ENCODE data around the gene TCEAL5. TPM values are rescaled to one million over a fixed set of nuclear protein-coding genes. Genes with fewer than 3 reads are reported as not detected.

TCEAL5 gene
- total and polyA plus RNA-seq, 10 of the 15 experiments (the other 5 are each of a cell fraction or from before 2014, with no cell fraction given) = not detected

DNA sequence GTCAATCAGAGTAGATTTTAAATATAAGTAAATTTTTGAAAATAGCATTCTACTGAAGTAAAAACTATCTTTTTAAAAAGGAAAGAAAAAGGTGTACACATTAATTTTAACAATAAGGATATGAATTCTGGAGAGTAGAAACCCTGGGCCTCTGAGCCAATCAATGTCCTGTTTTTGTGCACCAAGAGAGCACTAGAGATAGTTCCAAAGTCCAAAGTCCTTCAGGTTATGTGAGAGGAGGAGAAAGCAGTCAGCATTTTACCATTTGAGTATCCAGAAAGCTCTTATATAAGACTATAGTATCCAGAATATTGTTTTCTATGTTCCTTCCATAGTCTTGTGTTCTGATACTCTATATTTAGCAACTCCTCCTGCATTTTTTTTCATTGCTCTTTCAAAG is 18.3 kb downstream of the TCEAL5 start (continued):
- TF ChIP-seq, protein P1, sequence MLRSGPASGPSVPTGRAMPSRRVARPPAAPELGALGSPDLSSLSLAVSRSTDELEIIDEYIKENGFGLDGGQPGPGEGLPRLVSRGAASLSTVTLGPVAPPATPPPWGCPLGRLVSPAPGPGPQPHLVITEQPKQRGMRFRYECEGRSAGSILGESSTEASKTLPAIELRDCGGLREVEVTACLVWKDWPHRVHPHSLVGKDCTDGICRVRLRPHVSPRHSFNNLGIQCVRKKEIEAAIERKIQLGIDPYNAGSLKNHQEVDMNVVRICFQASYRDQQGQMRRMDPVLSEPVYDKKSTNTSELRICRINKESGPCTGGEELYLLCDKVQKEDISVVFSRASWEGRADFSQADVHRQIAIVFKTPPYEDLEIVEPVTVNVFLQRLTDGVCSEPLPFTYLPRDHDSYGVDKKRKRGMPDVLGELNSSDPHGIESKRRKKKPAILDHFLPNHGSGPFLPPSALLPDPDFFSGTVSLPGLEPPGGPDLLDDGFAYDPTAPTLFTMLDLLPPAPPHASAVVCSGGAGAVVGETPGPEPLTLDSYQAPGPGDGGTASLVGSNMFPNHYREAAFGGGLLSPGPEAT (IDR thresholded peaks at IDR 0.05; ENCODE audit: low read depth) = no peak

DNA sequence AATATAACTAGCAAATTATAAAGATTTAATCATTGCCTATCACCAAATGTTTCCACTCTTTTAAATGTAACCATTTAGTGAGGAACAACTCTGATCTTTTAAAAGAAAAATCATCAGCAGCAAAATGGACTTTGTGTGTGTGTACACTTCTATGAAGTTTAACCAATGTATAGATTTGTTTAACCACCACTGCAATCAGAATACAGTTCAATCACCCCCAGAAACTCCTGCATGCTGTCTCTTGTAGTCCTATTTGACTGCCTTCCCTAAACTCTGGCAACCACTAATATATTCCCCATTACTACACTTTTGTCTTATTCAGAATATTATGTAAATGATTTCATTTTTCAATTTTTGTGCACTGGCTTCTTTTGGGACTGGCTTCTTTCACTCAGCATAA is 19.9 kb downstream of the TCEAL5 start:
- ChIA-PET RAD21 (ENCODE audit: unreplicated experiment) (no interaction called here), CTCF (no interaction called here), SMC1A (ENCODE audit: uncharacterized antibody, unreplicated experiment) (no interaction called here), POLR2A (no interaction called here)
- intact Hi-C loops (cut with micrococcal nuclease; ENCODE audit: unreplicated experiment) = no loop called here
- Histone ChIP-seq H3K79me2 (ENCODE audit: control insufficient read depth, insufficient read depth, low read length) (peaks cover 8% of the 10 kb centered on the region), H3K36me3 (ENCODE audit: control insufficient read depth in 2 of 2, insufficient read depth in 2 of 2, low read length in 1 of 2) (no peaks in the 10 kb centered on the region), H4K20me1 (ENCODE audit: control insufficient read depth, insufficient read depth) (no peaks in the 10 kb centered on the region; the same call in 1 of the 2 replicates), H3K9ac (ENCODE audit: control insufficient read depth, insufficient read depth, low read length) (no peak overlapping the region), H3K27ac (ENCODE audit: control insufficient read depth, insufficient read depth) (no peak overlapping the region), H3K4me1 (ENCODE audit: control insufficient read depth, insufficient read depth, low read length) (peaks cover 3% of the 10 kb centered on the region; the same call in 1 of the 2 replicates), H3K9me3 (replicated peaks; ENCODE audit: control insufficient read depth, insufficient read depth, low read length) (no peaks in the 10 kb centered on the region), H2AFZ (ENCODE audit: control insufficient read depth, low read depth, low read length) (no peak overlapping the region), H3K4me3 (no peak overlapping the region), H3K27me3 (replicated peaks in 1 of 2; ENCODE audit: control insufficient read depth in 2 of 2, insufficient read depth in 2 of 2, low read length in 1 of 2) (no peaks in the 10 kb centered on the region), H3K4me2 (ENCODE audit: control insufficient read depth, insufficient read depth) (no peak overlapping the region)
- no peak for DNase-seq (ENCODE audit: low read depth, low spot score)
- TF ChIP-seq ZNF622 (IDR thresholded peaks at IDR 0.05) = no peak
- TF ChIP-seq MYB (IDR thresholded peaks at IDR 0.05; ENCODE audit: borderline replicate concordance, low read depth, low read length) = no peak
- no peak for TF ChIP-seq ZSCAN29 (IDR thresholded peaks at IDR 0.05)
- no peak for TF ChIP-seq KAT2A (conservative IDR thresholded peaks at IDR 0.05; ENCODE audit: control insufficient read depth, low read depth, low read length)
- TF ChIP-seq IKZF1 (conservative IDR thresholded peaks at IDR 0.05) = no peak
- TF ChIP-seq CBX5 (IDR thresholded peaks at IDR 0.05; ENCODE audit: low read depth) = no peak
- no peak for TF ChIP-seq SUZ12 (IDR thresholded peaks at IDR 0.05; ENCODE audit: unreplicated experiment)
- no peak for TF ChIP-seq SMAD1 (IDR thresholded peaks at IDR 0.05; ENCODE audit: low read depth, partially characterized antibody)
- TF ChIP-seq, protein P2, sequence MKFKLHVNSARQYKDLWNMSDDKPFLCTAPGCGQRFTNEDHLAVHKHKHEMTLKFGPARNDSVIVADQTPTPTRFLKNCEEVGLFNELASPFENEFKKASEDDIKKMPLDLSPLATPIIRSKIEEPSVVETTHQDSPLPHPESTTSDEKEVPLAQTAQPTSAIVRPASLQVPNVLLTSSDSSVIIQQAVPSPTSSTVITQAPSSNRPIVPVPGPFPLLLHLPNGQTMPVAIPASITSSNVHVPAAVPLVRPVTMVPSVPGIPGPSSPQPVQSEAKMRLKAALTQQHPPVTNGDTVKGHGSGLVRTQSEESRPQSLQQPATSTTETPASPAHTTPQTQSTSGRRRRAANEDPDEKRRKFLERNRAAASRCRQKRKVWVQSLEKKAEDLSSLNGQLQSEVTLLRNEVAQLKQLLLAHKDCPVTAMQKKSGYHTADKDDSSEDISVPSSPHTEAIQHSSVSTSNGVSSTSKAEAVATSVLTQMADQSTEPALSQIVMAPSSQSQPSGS (IDR thresholded peaks at IDR 0.05; ENCODE audit: low read length) = no peak
- no peak for TF ChIP-seq EED (IDR thresholded peaks at IDR 0.05; ENCODE audit: low read depth)
- TF ChIP-seq, protein P3, sequence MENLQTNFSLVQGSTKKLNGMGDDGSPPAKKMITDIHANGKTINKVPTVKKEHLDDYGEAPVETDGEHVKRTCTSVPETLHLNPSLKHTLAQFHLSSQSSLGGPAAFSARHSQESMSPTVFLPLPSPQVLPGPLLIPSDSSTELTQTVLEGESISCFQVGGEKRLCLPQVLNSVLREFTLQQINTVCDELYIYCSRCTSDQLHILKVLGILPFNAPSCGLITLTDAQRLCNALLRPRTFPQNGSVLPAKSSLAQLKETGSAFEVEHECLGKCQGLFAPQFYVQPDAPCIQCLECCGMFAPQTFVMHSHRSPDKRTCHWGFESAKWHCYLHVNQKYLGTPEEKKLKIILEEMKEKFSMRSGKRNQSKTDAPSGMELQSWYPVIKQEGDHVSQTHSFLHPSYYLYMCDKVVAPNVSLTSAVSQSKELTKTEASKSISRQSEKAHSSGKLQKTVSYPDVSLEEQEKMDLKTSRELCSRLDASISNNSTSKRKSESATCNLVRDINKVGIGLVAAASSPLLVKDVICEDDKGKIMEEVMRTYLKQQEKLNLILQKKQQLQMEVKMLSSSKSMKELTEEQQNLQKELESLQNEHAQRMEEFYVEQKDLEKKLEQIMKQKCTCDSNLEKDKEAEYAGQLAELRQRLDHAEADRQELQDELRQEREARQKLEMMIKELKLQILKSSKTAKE (IDR thresholded peaks at IDR 0.05; ENCODE audit: low read depth, poor library complexity, severe bottlenecking) = no peak
- no peak for TF ChIP-seq RELA (IDR thresholded peaks at IDR 0.05; ENCODE audit: borderline replicate concordance, partially characterized antibody)
- TF ChIP-seq IRF4 (IDR thresholded peaks at IDR 0.05; ENCODE audit: low read depth, low read length) = no peak
- no peak for TF ChIP-seq GATAD2B (conservative IDR thresholded peaks at IDR 0.05; ENCODE audit: low read depth)
- no peak for TF ChIP-seq MEF2A (IDR thresholded peaks at IDR 0.05; ENCODE audit: insufficient read depth, low read depth, low read length)
- no peak for ATAC-seq
- in situ Hi-C loops (cut with MboI) = no loop called here
- BruUV-seq (replicated peaks) = no TSS peak
- no peak for FAIRE-seq

Data from GM12878 (cell line).